PC-3 (cell line): ENCODE results near the gene MIB2.

Source experiments
- CTCF ChIP-seq: fragments of 300-600 bp; sonication (generic); conservative IDR thresholded peaks from 2 replicates; pipeline ENCODE4 v1.5.1; 2017; ENCODE audit warnings: antibody characterized with exemption, low read depth, mild to moderate bottlenecking, low read length
- EZH2 ChIP-seq: fragments of 300-600 bp; sonication (generic); IDR thresholded peaks from one replicate; pipeline ENCODE4 v1.6.1; 2017; ENCODE audit warnings: antibody characterized with exemption, mild to moderate bottlenecking, low read length; ENCODE audit not compliant: unreplicated experiment
- EZH2phosphoT487 ChIP-seq: fragments of 300-600 bp; sonication (generic); IDR thresholded peaks from 2 replicates; pipeline ENCODE4 v1.6.1; 2018; ENCODE audit warnings: mild to moderate bottlenecking, antibody characterized with exemption, low read length, borderline replicate concordance

GRCh38 chr1:1600861-1601563 is 14.3 kb upstream of the MIB2 start:
- TF ChIP-seq CTCF (no peak), EZH2phosphoT487 (no peak), EZH2 (no peak)
